Liver (tissue), 9 donors: ENCODE measurements around the gene HCRTR1. TPM values are rescaled to one million over a fixed set of nuclear protein-coding genes. Genes with fewer than 3 reads are reported as not detected.

Source experiments
- DNase-seq: peaks from one replicate; pipeline ENCODE4 v3.0.0-alpha.2; 2017; ENCODE audit warnings: low spot score
- H3K27ac ChIP-seq, 2 donors: one replicate each; pipeline ENCODE4 v1.7.0; 2013; ENCODE audit warnings: inconsistent platforms in 2 of 2, low read length in 2 of 2, control low read depth in 1 of 2, low read depth in 1 of 2, mild to moderate bottlenecking in 1 of 2
- H3K27me3 ChIP-seq, 4 donors: one replicate each; pipeline versions ENCODE4 v1.6.1 to v1.7.0; 2013; ENCODE audit warnings: low read length in 3 of 4, inconsistent platforms in 1 of 4, mild to moderate bottlenecking in 1 of 4, moderate library complexity in 1 of 4; ENCODE audit not compliant: control insufficient read depth in 4 of 4, insufficient read depth in 4 of 4
- H3K36me3 ChIP-seq, 4 donors: one replicate each; pipeline versions ENCODE4 v1.6.1 to v1.7.0; 2013; ENCODE audit warnings: low read length in 3 of 4, mild to moderate bottlenecking in 3 of 4, low read depth in 1 of 4, moderate library complexity in 1 of 4; ENCODE audit not compliant: control insufficient read depth in 4 of 4, insufficient read depth in 3 of 4
- H3K4me1 ChIP-seq, 4 donors: one replicate each; pipeline versions ENCODE4 v1.6.1 to v1.7.0; 2013; ENCODE audit warnings: low read length in 3 of 4, mild to moderate bottlenecking in 3 of 4, moderate library complexity in 1 of 4; ENCODE audit not compliant: control insufficient read depth in 4 of 4, insufficient read depth in 4 of 4
- H3K4me3 ChIP-seq, 3 donors: one replicate each; pipeline versions ENCODE4 v1.6.1 to v1.7.0; 2013; ENCODE audit warnings: low read length in 3 of 3, control low read depth in 1 of 3, low read depth in 1 of 3, mild to moderate bottlenecking in 1 of 3
- H3K9ac ChIP-seq, 2 donors: one replicate each; pipeline ENCODE4 v1.7.0; 2013; ENCODE audit warnings: low read length in 2 of 2, mild to moderate bottlenecking in 2 of 2, moderate library complexity in 2 of 2, control low read depth in 1 of 2, low read depth in 1 of 2
- H3K9me3 ChIP-seq, 4 donors: one replicate each; pipeline versions ENCODE4 v1.6.1 to v1.7.0; 2013; ENCODE audit warnings: low read length in 3 of 4; ENCODE audit not compliant: control insufficient read depth in 4 of 4
- EGR1 ChIP-seq, 2 donors: IDR thresholded peaks; 2 replicates each; pipeline ENCODE4 v1.6.1; 2016 to 2018; ENCODE audit warnings: antibody characterized with exemption in 2 of 2, low read depth in 2 of 2
- FOXA1 ChIP-seq: IDR thresholded peaks from 2 replicates; pipeline ENCODE4 v1.6.1; 2016; ENCODE audit warnings: antibody characterized with exemption
- GABPA ChIP-seq, 2 donors: IDR thresholded peaks in 1 of 2; conservative IDR thresholded peaks in 1 of 2; 2 replicates each; pipeline ENCODE4 v1.6.1; 2016; ENCODE audit warnings: antibody characterized with exemption in 2 of 2, mild to moderate bottlenecking in 1 of 2, moderate library complexity in 1 of 2
- HNF4A ChIP-seq, 2 donors: conservative IDR thresholded peaks; 2 replicates each; pipeline ENCODE4 v1.6.1; 2016; ENCODE audit warnings: antibody characterized with exemption in 2 of 2, mild to moderate bottlenecking in 2 of 2
- HNF4G ChIP-seq: IDR thresholded peaks from 2 replicates; pipeline ENCODE4 v1.6.1; 2016; ENCODE audit warnings: antibody characterized with exemption
- JUND ChIP-seq, 2 donors: IDR thresholded peaks; 2 replicates each; pipeline ENCODE4 v1.6.1; 2016; ENCODE audit warnings: antibody characterized with exemption in 2 of 2
- RAD21 ChIP-seq, 2 donors: IDR thresholded peaks; 2 replicates each; pipeline ENCODE4 v1.6.1; 2016; ENCODE audit warnings: antibody characterized with exemption in 2 of 2, mild to moderate bottlenecking in 2 of 2
- RXRA ChIP-seq, 2 donors: IDR thresholded peaks; 2 replicates each; pipeline ENCODE4 v1.6.1; 2017 to 2018; ENCODE audit warnings: antibody characterized with exemption in 2 of 2, mild to moderate bottlenecking in 1 of 2
- SP1 ChIP-seq: IDR thresholded peaks from 2 replicates; pipeline ENCODE4 v1.6.1; 2018; ENCODE audit warnings: antibody characterized with exemption, mild to moderate bottlenecking
- TAF1 ChIP-seq: conservative IDR thresholded peaks from 2 replicates; pipeline ENCODE4 v1.6.1; 2016; ENCODE audit warnings: antibody characterized with exemption, mild to moderate bottlenecking
- YY1 ChIP-seq: IDR thresholded peaks from 2 replicates; pipeline ENCODE4 v1.6.1; 2016; ENCODE audit warnings: antibody characterized with exemption, mild to moderate bottlenecking
- WGBS: extraction: QIAGEN DNeasy Blood & Tissue Kit; methylation state at CpG from one replicate; pipeline ENCODE4 v1.1.7; 2013; 5-methylcytosine and 5-hydroxymethylcytosine counted together
- polyA plus RNA-seq, 2 donors: library from polyadenylated mRNA; stranded (reverse) in 1 of 2; unstranded in 1 of 2; fragments of 200-250 nt in 1 of 2; fragments of >200 nt in 1 of 2; fragmentation: Nextera tagmentation in 1 of 2; extraction: Ambion mirVana in 1 of 2; gene quantifications; one replicate each; pipeline versions ENCODE4 v1.2.1 to v1.2.3, GENCODE V29; 2013 to 2015
- total RNA-seq, 2 donors: library from RNA; depleted of rRNA; stranded (reverse); fragments of >200 nt; gene quantifications; one replicate each; pipeline ENCODE4 v1.2.3, GENCODE V29; 2014
- TF ChIP-seq, protein P1 (sequence below): IDR thresholded peaks from 2 replicates; pipeline ENCODE4 v1.6.1; 2016; ENCODE audit warnings: antibody characterized with exemption
- TF ChIP-seq, protein P2 (sequence below): IDR thresholded peaks from 2 replicates; pipeline ENCODE4 v1.6.1; 2016; ENCODE audit warnings: antibody characterized with exemption
- TF ChIP-seq, protein P3 (sequence below): IDR thresholded peaks from 2 replicates; pipeline ENCODE4 v1.6.1; 2016; ENCODE audit warnings: antibody characterized with exemption
- TF ChIP-seq, protein P4 (sequence below): fragments of 150-350 bp; IDR thresholded peaks from 2 replicates; pipeline ENCODE4 v1.5.1; 2017; ENCODE audit warnings: improper control_type of control experiment, low read depth, low read length; ENCODE audit not compliant: missing input control
- TF ChIP-seq, protein P5 (sequence below): IDR thresholded peaks from 2 replicates; pipeline ENCODE4 v1.6.1; 2016; ENCODE audit warnings: antibody characterized with exemption, mild to moderate bottlenecking
- donor health status: healthy.
- donor health status: healthy.
- donor health status: healthy.
- donor health status: healthy.
- donor health status: healthy.

The HCRTR1 gene
- total and polyA plus RNA-seq, 4 donors: 0.06 TPM; not detected in 3

DNA sequence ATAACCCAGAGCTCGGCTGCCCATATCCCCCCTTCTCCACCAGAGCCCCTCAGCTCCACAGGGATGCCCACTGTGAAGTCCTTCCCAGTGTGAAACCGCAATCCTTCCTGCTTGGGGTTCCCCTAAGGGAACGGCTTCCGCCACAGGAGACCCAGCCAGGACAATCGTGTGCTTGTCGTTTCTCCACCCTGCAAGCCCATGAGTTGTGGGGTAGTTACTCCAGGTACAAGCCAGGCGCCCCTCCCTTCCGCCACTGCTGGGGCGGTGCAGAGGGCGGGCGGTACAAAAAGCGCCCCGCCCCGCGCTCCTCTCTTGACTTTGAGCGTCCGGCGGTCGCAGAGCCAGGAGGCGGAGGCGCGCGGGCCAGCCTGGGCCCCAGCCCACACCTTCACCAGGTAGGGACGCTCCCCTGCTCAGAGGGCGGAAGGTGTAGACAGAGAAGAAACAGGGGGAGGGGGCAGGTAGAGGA lies 41.3 kb upstream of the HCRTR1 start, which contains the start of gene TINAGL1:
Gene TINAGL1 (plus strand): TSS at position 315 of the 469 bp plus-strand sequence. CDS start 634 bp downstream, outside the sequence.
- Histone ChIP-seq H3K4me3 (peak within 1 kb of the TSS; percentile 41 to 67 (median 51)), H3K27me3 (no peaks in the 10 kb centered on the region), H3K9me3 (no peaks in the 10 kb centered on the region), H3K36me3 (no peaks in the 10 kb centered on the region), H3K4me1 (peaks cover 0 to 15% (median 3%) of the 10 kb centered on the region in 4 donors), H3K27ac (peak within 1 kb of the TSS; percentile 57 to 69), H3K9ac (peak within 1 kb of the TSS; percentile 28 to 53)
- TF ChIP-seq FOXA1: no peak
- TF ChIP-seq, protein P1, sequence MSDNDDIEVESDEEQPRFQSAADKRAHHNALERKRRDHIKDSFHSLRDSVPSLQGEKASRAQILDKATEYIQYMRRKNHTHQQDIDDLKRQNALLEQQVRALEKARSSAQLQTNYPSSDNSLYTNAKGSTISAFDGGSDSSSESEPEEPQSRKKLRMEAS: no peak
- TF ChIP-seq, protein P2, sequence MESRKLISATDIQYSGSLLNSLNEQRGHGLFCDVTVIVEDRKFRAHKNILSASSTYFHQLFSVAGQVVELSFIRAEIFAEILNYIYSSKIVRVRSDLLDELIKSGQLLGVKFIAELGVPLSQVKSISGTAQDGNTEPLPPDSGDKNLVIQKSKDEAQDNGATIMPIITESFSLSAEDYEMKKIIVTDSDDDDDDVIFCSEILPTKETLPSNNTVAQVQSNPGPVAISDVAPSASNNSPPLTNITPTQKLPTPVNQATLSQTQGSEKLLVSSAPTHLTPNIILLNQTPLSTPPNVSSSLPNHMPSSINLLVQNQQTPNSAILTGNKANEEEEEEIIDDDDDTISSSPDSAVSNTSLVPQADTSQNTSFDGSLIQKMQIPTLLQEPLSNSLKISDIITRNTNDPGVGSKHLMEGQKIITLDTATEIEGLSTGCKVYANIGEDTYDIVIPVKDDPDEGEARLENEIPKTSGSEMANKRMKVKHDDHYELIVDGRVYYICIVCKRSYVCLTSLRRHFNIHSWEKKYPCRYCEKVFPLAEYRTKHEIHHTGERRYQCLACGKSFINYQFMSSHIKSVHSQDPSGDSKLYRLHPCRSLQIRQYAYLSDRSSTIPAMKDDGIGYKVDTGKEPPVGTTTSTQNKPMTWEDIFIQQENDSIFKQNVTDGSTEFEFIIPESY: no peak
- no peak for TF ChIP-seq HNF4G
- TF ChIP-seq YY1: no peak
- no peak for TF ChIP-seq RAD21 (IDR thresholded peaks at IDR 0.05)
- no peak for TF ChIP-seq TAF1
- TF ChIP-seq RXRA (IDR thresholded peaks at IDR 0.05): no peak
- TF ChIP-seq, protein P3, sequence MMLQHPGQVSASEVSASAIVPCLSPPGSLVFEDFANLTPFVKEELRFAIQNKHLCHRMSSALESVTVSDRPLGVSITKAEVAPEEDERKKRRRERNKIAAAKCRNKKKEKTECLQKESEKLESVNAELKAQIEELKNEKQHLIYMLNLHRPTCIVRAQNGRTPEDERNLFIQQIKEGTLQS: no peak
- TF ChIP-seq EGR1 (IDR thresholded peaks at IDR 0.05; ENCODE audit: low read depth in 2 of 2): no peak
- TF ChIP-seq HNF4A (conservative IDR thresholded peaks at IDR 0.05): no peak
- DNase-seq: no peak
- WGBS: 44% methylated on average over 25 of the region's 25 CpGs

DNA sequence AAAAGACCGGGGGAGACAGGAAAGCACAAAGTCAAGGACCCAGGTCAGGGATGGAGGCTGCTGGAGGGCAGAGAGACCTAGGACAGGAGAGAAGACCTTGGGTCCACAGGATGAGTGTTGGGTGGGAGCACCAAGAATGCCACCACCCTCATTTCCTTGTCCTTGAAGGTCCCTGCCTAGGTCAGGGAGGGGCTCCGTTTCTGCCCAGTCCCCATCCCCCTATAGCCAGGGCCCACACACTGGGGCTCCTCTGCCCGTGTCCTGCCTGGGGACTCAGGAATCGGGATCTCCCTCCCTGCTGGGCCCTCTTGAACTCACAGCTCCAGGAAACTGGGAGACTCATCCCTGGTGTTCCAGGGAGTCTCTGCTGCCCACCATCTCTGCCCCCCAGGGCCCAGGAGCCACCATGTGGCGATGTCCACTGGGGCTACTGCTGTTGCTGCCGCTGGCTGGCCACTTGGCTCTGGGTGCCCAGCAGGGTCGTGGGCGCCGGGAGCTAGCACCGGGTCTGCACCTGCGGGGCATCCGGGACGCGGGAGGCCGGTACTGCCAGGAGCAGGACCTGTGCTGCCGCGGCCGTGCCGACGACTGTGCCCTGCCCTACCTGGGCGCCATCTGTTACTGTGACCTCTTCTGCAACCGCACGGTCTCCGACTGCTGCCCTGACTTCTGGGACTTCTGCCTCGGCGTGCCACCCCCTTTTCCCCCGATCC lies 40.6 kb upstream of the HCRTR1 start:
- peak overlapping the region; percentile 28 to 53 for H3K9ac ChIP-seq
- no peaks in the 10 kb centered on the region for H3K36me3 ChIP-seq
- TF ChIP-seq, protein P4, sequence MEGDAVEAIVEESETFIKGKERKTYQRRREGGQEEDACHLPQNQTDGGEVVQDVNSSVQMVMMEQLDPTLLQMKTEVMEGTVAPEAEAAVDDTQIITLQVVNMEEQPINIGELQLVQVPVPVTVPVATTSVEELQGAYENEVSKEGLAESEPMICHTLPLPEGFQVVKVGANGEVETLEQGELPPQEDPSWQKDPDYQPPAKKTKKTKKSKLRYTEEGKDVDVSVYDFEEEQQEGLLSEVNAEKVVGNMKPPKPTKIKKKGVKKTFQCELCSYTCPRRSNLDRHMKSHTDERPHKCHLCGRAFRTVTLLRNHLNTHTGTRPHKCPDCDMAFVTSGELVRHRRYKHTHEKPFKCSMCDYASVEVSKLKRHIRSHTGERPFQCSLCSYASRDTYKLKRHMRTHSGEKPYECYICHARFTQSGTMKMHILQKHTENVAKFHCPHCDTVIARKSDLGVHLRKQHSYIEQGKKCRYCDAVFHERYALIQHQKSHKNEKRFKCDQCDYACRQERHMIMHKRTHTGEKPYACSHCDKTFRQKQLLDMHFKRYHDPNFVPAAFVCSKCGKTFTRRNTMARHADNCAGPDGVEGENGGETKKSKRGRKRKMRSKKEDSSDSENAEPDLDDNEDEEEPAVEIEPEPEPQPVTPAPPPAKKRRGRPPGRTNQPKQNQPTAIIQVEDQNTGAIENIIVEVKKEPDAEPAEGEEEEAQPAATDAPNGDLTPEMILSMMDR: no peak
- TF ChIP-seq TAF1: no peak
- TF ChIP-seq SP1: no peak
- TF ChIP-seq, protein P3: no peak
- TF ChIP-seq, protein P1: no peak
- TF ChIP-seq, protein P2: no peak
- TF ChIP-seq, protein P5, sequence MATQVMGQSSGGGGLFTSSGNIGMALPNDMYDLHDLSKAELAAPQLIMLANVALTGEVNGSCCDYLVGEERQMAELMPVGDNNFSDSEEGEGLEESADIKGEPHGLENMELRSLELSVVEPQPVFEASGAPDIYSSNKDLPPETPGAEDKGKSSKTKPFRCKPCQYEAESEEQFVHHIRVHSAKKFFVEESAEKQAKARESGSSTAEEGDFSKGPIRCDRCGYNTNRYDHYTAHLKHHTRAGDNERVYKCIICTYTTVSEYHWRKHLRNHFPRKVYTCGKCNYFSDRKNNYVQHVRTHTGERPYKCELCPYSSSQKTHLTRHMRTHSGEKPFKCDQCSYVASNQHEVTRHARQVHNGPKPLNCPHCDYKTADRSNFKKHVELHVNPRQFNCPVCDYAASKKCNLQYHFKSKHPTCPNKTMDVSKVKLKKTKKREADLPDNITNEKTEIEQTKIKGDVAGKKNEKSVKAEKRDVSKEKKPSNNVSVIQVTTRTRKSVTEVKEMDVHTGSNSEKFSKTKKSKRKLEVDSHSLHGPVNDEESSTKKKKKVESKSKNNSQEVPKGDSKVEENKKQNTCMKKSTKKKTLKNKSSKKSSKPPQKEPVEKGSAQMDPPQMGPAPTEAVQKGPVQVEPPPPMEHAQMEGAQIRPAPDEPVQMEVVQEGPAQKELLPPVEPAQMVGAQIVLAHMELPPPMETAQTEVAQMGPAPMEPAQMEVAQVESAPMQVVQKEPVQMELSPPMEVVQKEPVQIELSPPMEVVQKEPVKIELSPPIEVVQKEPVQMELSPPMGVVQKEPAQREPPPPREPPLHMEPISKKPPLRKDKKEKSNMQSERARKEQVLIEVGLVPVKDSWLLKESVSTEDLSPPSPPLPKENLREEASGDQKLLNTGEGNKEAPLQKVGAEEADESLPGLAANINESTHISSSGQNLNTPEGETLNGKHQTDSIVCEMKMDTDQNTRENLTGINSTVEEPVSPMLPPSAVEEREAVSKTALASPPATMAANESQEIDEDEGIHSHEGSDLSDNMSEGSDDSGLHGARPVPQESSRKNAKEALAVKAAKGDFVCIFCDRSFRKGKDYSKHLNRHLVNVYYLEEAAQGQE: no peak
- no peak for TF ChIP-seq YY1
- TF ChIP-seq GABPA (IDR thresholded peaks at IDR 0.05 in 1 of 2, conservative IDR thresholded peaks at IDR 0.05 in 1 of 2): no peak
- TF ChIP-seq HNF4G: no peak
- no peak for TF ChIP-seq FOXA1
- TF ChIP-seq EGR1 (IDR thresholded peaks at IDR 0.05; ENCODE audit: low read depth in 2 of 2): no peak
- TF ChIP-seq JUND (IDR thresholded peaks at IDR 0.05): no peak
- no peak for TF ChIP-seq RAD21 (IDR thresholded peaks at IDR 0.05)
- TF ChIP-seq RXRA (IDR thresholded peaks at IDR 0.05): no peak
- peak overlapping the region; percentile 41 to 67 (median 51) for H3K4me3 ChIP-seq
- WGBS: 69% methylated on average over 27 of the region's 27 CpGs
- no peaks in the 10 kb centered on the region for H3K9me3 ChIP-seq
- peak overlapping the region; percentile 57 to 69 for H3K27ac ChIP-seq
- DNase-seq: no peak
- peaks cover 0 to 15% (median 3%) of the 10 kb centered on the region in 4 donors for H3K4me1 ChIP-seq
- H3K27me3 ChIP-seq: no peaks in the 10 kb centered on the region
